Large intestine (tissue), 3 donors: ENCODE measurements around the gene SLC25A12. TPM values are rescaled to one million over a fixed set of nuclear protein-coding genes. Genes with fewer than 3 reads are reported as not detected.
"Not testable (repeated sequence)": the region's sequence is repeated elsewhere in the genome, so short reads cannot be mapped to it uniquely, and the experiment has no call there.

Experiments
- DNase-seq, 2 donors: peaks; one replicate each; pipeline versions ENCODE4 v3.0.0 to v3.0.0-alpha.2; 2013
- H3K27ac ChIP-seq: one replicate; pipeline ENCODE4 v1.5.1; 2013; ENCODE audit warnings: low read length
- H3K27me3 ChIP-seq: 2 replicates; pipeline ENCODE4 v1.6.1; 2013; ENCODE audit warnings: low read length; ENCODE audit not compliant: control insufficient read depth, insufficient read depth
- H3K36me3 ChIP-seq: 2 replicates; pipeline ENCODE4 v1.6.1; 2013; ENCODE audit warnings: low read length; ENCODE audit not compliant: control insufficient read depth, insufficient read depth
- H3K4me1 ChIP-seq: one replicate; pipeline ENCODE4 v1.6.1; 2013; ENCODE audit warnings: low read length; ENCODE audit not compliant: control insufficient read depth, insufficient read depth
- H3K4me3 ChIP-seq: one replicate; pipeline ENCODE4 v1.5.1; 2013; ENCODE audit warnings: low read length
- H3K9me3 ChIP-seq: one replicate; pipeline ENCODE4 v1.6.1; 2013; ENCODE audit warnings: mild to moderate bottlenecking, low read depth, low read length, moderate library complexity; ENCODE audit not compliant: control insufficient read depth
- WGBS: methylation state at CpG from one replicate; pipeline ENCODE4 v1.1.5; 2013; ENCODE audit warnings: low lambda C conversion rate; ENCODE audit not compliant: insufficient coverage; 5-methylcytosine and 5-hydroxymethylcytosine counted together
- polyA plus RNA-seq: library from polyadenylated mRNA; unstranded; fragments of 120-200 nt; gene quantifications from one replicate; pipeline ENCODE4 v1.2.1, GENCODE V29; 2013

The SLC25A12 gene
- polyA plus RNA-seq, 1 donor, result 9.5 TPM

DNA sequence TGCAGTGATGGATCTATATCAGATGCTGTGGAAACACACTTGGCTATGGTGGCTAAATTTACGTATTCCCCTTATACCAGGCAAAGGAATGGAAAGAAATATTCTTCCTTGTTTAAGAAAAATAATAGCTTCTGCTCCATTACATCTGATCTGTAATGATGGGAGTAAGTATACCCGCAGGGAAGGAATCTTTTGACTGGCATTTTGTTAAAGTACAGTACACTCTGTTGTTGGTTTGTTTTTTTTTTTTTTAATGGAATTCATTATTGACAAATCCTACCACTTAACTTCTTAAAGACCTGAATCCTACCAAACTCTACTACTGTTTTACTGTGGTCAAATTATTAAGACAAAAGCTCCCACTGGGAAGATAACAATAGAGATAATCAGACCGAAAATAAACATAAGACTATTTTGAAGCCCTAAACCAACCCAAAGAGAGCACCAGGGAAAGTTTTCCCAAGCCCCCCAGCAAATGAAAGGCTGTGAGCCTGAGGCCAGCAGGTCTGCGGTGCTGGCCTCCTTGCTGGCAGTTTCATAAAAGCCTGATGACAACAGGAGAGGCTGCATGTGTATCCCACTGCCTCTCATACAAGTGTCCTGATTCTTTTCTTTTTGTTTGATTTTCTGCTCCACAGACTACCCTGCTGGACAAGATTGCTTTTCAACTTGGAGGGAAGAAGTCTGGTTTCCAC, 101.0 kb downstream of the SLC25A12 start:
- no peak overlapping the region for H3K27ac ChIP-seq
- WGBS, result 60% methylated on average over 2 of the region's 4 CpGs
- H3K9me3 ChIP-seq, result no peaks in the 10 kb centered on the region
- no peak overlapping the region for H3K4me3 ChIP-seq
- peaks cover 2% of the 10 kb centered on the region for H3K36me3 ChIP-seq
- no peaks in the 10 kb centered on the region for H3K27me3 ChIP-seq
- H3K4me1 ChIP-seq, result no peaks in the 10 kb centered on the region
- DNase-seq, result no peak

DNA sequence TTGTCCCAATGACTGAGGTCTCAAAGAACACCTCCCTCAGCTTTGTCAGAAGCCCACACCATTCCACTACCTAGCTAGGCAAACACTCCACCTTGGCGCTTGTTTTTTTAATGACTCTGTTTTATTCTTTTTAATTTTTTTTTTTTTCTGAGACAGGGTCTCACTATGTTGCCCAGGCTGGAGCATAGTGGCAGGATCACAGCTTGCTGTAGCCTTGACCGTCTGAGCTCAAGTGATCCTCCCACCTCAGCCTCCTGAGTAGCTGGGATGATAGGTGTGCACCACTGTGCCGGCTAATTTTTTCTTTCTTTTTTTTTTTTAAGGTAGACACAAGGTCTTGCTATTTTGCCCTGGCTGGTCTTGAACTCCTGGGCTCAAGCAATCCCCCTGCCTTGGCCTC, 101.9 kb downstream of the SLC25A12 start:
- 80% methylated on average over 1 of the region's 3 CpGs for WGBS
- H3K4me3 ChIP-seq, result no peak overlapping the region
- H3K27me3 ChIP-seq, result no peaks in the 10 kb centered on the region
- H3K9me3 ChIP-seq, result no peaks in the 10 kb centered on the region
- DNase-seq, result no peak
- no peaks in the 10 kb centered on the region for H3K4me1 ChIP-seq
- no peak overlapping the region for H3K27ac ChIP-seq
- peaks cover 2% of the 10 kb centered on the region for H3K36me3 ChIP-seq

DNA sequence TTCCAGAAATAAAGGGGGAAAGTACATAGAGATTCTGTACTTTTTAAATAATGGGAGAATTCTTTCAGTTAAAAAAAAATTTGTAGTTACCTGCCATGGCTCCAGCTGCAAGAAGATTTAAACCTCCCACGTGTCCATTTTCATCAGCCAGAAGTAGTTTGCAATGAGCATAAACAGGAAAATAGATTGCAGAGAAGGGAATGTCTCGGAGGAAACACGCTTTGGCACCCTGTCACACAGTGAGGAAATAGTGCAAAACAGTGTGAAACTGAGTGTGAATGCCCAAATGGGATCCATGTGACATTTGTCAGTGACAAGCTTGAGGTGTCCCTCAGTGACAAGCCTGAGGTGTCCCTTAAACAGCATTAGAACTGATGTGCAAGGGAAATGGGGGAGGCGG, 102.7 kb downstream of the SLC25A12 start:
- no peak for DNase-seq
- H3K4me3 ChIP-seq, result no peak overlapping the region
- WGBS, result no CpG with 5 or more reads among the region's 4 CpGs
- H3K36me3 ChIP-seq, result peaks cover 2% of the 10 kb centered on the region
- no peaks in the 10 kb centered on the region for H3K27me3 ChIP-seq
- no peak overlapping the region for H3K27ac ChIP-seq
- H3K9me3 ChIP-seq, result no peaks in the 10 kb centered on the region
- H3K4me1 ChIP-seq, result no peaks in the 10 kb centered on the region

DNA sequence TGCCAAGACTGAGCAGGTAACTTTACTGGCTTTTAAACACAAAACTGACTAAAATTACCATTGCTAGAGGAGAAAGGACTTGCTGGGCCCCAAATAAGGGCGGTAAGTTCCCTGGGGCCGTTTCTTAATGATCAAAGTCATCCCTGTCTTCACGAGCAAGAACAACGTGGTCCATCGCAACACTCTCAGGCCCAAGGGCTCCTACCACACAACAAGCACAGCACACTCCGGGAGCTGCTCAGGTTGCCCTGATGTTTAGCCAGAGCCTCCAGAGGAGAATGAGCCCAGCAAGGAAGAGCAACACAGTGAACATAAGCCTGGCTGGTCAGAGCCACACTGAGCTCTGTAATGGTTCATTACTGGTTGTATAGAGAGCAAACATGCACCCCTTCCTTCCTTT, 104.1 kb downstream of the SLC25A12 start:
- Histone ChIP-seq H3K4me3 (no peak overlapping the region), H3K27me3 (no peaks in the 10 kb centered on the region), H3K36me3 (peaks cover 6% of the 10 kb centered on the region), H3K4me1 (no peaks in the 10 kb centered on the region), H3K9me3 (no peaks in the 10 kb centered on the region), H3K27ac (no peak overlapping the region)
- WGBS, result no CpG with 5 or more reads among the region's 6 CpGs
- DNase-seq, result no peak

DNA sequence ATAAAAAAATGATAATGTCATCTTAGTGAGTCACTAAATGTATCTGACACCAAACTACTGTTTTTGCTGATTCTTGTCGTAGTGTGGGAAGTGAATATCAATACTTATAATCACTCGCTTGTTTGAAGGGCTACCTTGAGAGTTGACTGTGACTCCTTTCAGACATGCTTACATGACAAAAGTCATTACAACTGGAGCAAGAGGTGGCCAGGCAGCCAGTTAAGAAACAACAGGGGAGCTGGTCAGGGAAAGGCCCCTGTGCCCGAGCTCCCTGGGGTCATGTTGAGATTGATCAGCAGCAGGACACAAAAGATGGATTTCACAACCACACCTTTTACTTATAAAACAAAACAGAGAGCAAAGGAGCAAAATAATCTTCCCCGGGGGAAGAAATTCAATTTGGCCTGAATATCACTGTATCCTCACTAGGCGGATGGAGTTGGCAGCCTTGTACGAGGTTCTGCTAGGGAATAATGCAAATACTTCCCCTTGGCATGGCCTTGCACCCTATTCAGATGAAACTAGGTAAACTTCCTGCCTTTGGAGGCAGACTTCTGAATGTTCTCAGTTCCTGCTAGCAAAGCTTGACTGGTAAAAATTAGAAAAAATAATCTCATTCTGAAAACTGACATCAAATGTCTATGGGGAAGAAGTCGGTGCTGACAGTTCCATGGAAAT, 105.6 kb downstream of the SLC25A12 start:
- no peak overlapping the region for H3K27ac ChIP-seq
- H3K36me3 ChIP-seq, result peaks cover 11% of the 10 kb centered on the region
- no peaks in the 10 kb centered on the region for H3K9me3 ChIP-seq
- DNase-seq, result no peak
- H3K4me3 ChIP-seq, result no peak overlapping the region
- no CpG with 5 or more reads among the region's 7 CpGs for WGBS
- H3K4me1 ChIP-seq, result no peaks in the 10 kb centered on the region
- H3K27me3 ChIP-seq, result no peaks in the 10 kb centered on the region

DNA sequence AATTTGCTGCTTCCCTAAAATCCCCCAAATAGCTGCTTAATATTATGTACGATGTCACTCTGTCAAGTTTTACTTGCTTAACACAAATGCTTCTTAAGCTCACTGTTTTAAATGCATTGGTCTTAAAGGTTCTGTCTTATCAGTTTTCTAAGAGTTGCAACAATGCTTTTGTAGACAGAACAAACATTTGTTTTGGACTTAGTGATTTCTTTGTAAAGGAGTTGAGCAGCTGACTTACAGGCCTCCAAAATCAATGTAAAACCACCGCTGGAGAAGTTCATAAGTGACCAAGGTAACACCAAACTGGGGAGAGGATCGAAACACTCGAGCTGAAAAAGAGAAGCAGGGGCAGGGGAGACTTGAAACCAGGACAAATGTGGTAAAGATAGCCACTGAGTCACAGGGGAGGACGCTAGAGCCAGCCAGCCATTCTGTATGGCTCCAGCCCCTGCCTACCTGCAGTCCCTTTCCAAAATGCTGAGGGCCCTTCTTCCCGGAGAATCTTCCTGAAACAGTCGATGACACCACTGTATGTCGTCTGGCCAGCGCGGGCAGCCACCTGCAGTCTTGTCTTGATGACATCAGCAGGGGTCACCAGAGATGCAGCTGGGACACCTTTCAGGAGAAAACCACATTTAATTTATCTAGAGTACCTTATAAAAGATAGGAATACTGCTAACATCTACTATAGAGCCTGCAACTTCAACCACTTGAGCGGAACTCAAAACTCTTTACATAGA, 106.5 kb downstream of the SLC25A12 start:
- H3K36me3 ChIP-seq, result peaks cover 11% of the 10 kb centered on the region
- no peaks in the 10 kb centered on the region for H3K27me3 ChIP-seq
- no peaks in the 10 kb centered on the region for H3K9me3 ChIP-seq
- WGBS, result 40% methylated on average over 4 of the region's 11 CpGs
- no peaks in the 10 kb centered on the region for H3K4me1 ChIP-seq
- H3K27ac ChIP-seq, result no peak overlapping the region
- DNase-seq, result no peak
- H3K4me3 ChIP-seq, result no peak overlapping the region

DNA sequence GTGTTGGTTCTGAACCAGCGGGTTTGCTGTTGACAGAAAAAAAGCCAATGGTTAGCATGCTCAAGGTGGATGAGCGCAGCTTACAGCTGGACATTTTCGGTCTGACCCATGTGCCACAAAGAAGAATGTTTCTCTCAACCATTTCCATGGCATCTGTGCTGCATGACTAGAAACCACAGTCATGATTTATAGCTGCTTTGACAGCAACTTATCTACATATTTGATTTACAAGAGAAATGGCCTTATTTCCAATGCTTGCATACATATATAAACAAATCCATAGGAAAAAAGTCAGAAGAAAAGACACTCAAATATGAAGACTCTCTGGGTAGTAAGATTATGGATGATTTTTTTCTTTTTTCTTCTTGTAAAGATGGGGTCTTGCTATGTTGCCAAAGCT, 108.6 kb downstream of the SLC25A12 start:
- DNase-seq, result no peak
- no peaks in the 10 kb centered on the region for H3K4me1 ChIP-seq
- no peaks in the 10 kb centered on the region for H3K9me3 ChIP-seq
- H3K4me3 ChIP-seq, result no peak overlapping the region
- no CpG with 5 or more reads among the region's 3 CpGs for WGBS
- H3K27ac ChIP-seq, result no peak overlapping the region
- H3K27me3 ChIP-seq, result no peaks in the 10 kb centered on the region
- H3K36me3 ChIP-seq, result peaks cover 9% of the 10 kb centered on the region

DNA sequence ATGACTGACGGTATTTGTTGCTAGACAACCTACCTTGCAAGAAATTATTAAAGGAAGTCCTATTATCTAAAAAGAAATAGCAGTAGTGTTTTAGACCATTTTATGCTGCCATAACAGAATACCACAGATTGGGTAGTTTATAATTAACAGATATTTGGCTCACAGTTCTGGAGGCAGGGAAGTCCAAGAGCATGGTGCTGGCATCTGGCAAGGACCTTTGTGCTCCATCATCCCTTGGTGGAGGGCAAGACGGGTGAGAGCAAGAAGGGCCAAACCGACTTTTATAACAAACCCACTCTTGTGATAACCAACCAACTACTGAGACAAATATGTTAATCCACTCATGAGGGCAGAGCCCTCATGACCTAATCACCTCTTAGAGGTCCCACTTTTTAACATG, 115.5 kb downstream of the SLC25A12 start:
- WGBS, result no CpG with 5 or more reads among the region's 3 CpGs
- Histone ChIP-seq H3K9me3 (peaks cover 13% of the 10 kb centered on the region), H3K4me1 (no peaks in the 10 kb centered on the region), H3K27ac (no peak overlapping the region), H3K4me3 (no peak overlapping the region), H3K36me3 (no peaks in the 10 kb centered on the region), H3K27me3 (no peaks in the 10 kb centered on the region)
- no peak for DNase-seq

DNA sequence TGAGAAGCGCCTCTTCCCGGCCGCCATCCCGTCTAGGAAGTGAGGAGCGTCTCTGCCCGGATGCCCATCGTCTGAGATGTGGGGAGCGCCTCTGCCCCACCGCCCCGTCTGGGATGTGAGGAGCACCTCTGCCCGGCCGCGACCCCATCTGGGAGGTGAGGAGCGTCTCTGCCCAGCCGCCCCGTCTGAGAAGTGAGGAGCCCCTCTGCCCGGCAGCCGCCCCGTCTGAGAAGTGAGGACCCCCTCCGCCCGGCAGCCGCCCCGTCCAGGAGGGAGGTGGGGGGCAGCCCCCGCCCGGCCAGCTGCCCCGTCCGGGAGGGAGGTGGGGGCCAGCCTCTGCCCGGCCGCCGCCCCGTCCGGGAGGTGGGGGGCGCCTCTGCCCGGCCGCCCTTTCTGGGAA, 119.5 kb downstream of the SLC25A12 start:
- no CpG with 5 or more reads among the region's 35 CpGs for WGBS

DNA sequence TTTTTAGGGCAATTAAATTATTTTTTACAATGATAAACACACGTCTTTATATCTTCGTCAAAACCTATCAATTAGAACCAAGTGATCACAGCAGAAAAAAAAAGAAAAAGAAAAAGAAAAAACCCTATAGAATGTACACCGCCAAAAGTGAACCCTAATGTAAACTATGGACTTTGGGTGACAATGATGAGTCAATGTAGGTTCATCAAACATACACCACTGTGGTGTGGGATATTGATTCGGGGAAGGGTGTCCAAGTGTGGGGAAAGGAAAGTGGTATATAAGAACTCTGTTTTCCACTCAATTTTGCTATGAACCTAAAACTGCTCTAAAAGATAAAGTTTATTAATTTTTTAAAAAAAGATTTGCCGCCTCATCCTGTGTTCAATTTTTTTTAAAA, 121.7 kb downstream of the SLC25A12 start:
- H3K27ac ChIP-seq, result no peak overlapping the region
- WGBS, result 100% methylated on average over 3 of the region's 5 CpGs
- H3K4me3 ChIP-seq, result no peak overlapping the region
- no peaks in the 10 kb centered on the region for H3K36me3 ChIP-seq
- no peaks in the 10 kb centered on the region for H3K4me1 ChIP-seq
- H3K27me3 ChIP-seq, result no peaks in the 10 kb centered on the region
- no peak for DNase-seq
- H3K9me3 ChIP-seq, result peaks cover 12% of the 10 kb centered on the region

More for the DNA sequence above, 119.5 kb downstream of the SLC25A12 start:
- H3K4me3 ChIP-seq, DNase-seq, H3K27me3 ChIP-seq, H3K36me3 ChIP-seq, H3K27ac ChIP-seq, H3K4me1 ChIP-seq: not testable (repeated sequence)
- peaks cover 17% of the 10 kb centered on the region for H3K9me3 ChIP-seq
